GM23338 (cell line): ENCODE results near the gene SLIT1. TPM values are rescaled to one million over a fixed set of nuclear protein-coding genes. Genes with fewer than 3 reads are reported as not detected.

Experiments
- ATAC-seq: fragments of 200-7000 bp; cut with Tn5 transposase; 3 replicates; pipeline ENCODE4 v1.9.1; 2020
- DNase-seq: peaks from one replicate; pipeline ENCODE4 v3.0.0-alpha.2; 2015; ENCODE audit warnings: low spot score
- H2AFZ ChIP-seq: fragments of 200-600 bp; sonication (generic); 2 replicates; pipeline ENCODE4 v1.8.0; 2016; ENCODE audit warnings: antibody characterized with exemption, mild to moderate bottlenecking, moderate library complexity
- H3F3A ChIP-seq: fragments of 200-600 bp; sonication (generic); replicated peaks from 2 replicates; pipeline ENCODE4 v1.8.0; 2017; ENCODE audit warnings: antibody characterized with exemption, mixed run types, low read depth
- H3K27ac ChIP-seq: fragments of 200-600 bp; sonication (generic); 2 replicates; pipeline ENCODE4 v1.6.1; 2016; ENCODE audit warnings: low read depth
- H3K27me3 ChIP-seq: fragments of 200-600 bp; sonication (generic); 2 replicates; pipeline ENCODE4 v1.8.0; 2016; ENCODE audit warnings: mild to moderate bottlenecking, mixed run types, moderate library complexity; ENCODE audit not compliant: insufficient read depth
- H3K36me3 ChIP-seq: fragments of 200-600 bp; sonication (generic); 2 replicates; pipeline ENCODE4 v1.8.0; 2016; ENCODE audit warnings: mild to moderate bottlenecking; ENCODE audit not compliant: insufficient read depth
- H3K4me1 ChIP-seq: fragments of 200-600 bp; sonication (generic); 2 replicates; pipeline ENCODE4 v1.8.0; 2016; ENCODE audit warnings: mild to moderate bottlenecking, moderate library complexity; ENCODE audit not compliant: insufficient read depth
- H3K4me2 ChIP-seq: fragments of 200-600 bp; sonication (generic); 2 replicates; pipeline ENCODE4 v1.7.1; 2017; ENCODE audit warnings: mixed run types
- H3K4me3 ChIP-seq: fragments of 200-600 bp; sonication (generic); 2 replicates; pipeline ENCODE4 v1.6.1; 2016; ENCODE audit warnings: mixed run types
- H3K79me2 ChIP-seq: fragments of 200-600 bp; sonication (generic); replicated peaks from 2 replicates; pipeline ENCODE4 v1.8.0; 2017; ENCODE audit warnings: mild to moderate bottlenecking; ENCODE audit not compliant: insufficient read depth
- H3K9me2 ChIP-seq: fragments of 200-600 bp; sonication (generic); 2 replicates; pipeline ENCODE4 v1.8.0; 2017; ENCODE audit not compliant: insufficient read depth
- H4K20me1 ChIP-seq: fragments of 200-600 bp; sonication (generic); replicated peaks from 2 replicates; pipeline ENCODE4 v1.8.0; 2017; ENCODE audit warnings: mild to moderate bottlenecking; ENCODE audit not compliant: insufficient read depth
- H3K27ac Mint-ChIP-seq: 2 replicates; pipeline ENCODE4 v1.8.0; 2020; ENCODE audit warnings: inconsistent platforms, mild to moderate bottlenecking, moderate library complexity, mixed read lengths
- H3K27me3 Mint-ChIP-seq: 3 replicates; pipeline ENCODE4 v1.8.0; 2022; ENCODE audit warnings: low read depth, mild to moderate bottlenecking, moderate library complexity, mixed read lengths, inconsistent platforms; ENCODE audit not compliant: insufficient read depth, poor library complexity
- H3K36me3 Mint-ChIP-seq: 3 replicates; pipeline ENCODE4 v1.8.0; 2021; ENCODE audit warnings: low read depth, mild to moderate bottlenecking, inconsistent platforms, moderate library complexity, mixed read lengths
- H3K4me1 Mint-ChIP-seq: 3 replicates; pipeline ENCODE4 v1.8.0; 2020; ENCODE audit warnings: mild to moderate bottlenecking, inconsistent platforms, mixed read lengths
- H3K4me3 Mint-ChIP-seq: 3 replicates; pipeline ENCODE4 v1.8.0; 2021; ENCODE audit warnings: moderate library complexity, mild to moderate bottlenecking, inconsistent platforms, mixed read lengths
- H3K9me3 Mint-ChIP-seq: 3 replicates; pipeline ENCODE4 v1.8.0; 2020; ENCODE audit warnings: moderate library complexity, mild to moderate bottlenecking, inconsistent platforms, mixed read lengths
- EZH2 ChIP-seq: fragments of 200-600 bp; sonication (generic); IDR thresholded peaks from one replicate; pipeline ENCODE4 v1.8.0; 2017; ENCODE audit warnings: antibody characterized with exemption, mild to moderate bottlenecking, low read depth; ENCODE audit not compliant: unreplicated experiment
- polyA plus RNA-seq: library from polyadenylated mRNA; unstranded; fragments of >200 nt; fragmentation: Nextera tagmentation; extraction: Ambion mirVana; gene quantifications from 2 replicates; pipeline ENCODE4 v1.2.1, GENCODE V29; 2016
- total RNA-seq: library from RNA; depleted of rRNA; stranded (reverse); fragments of >200 nt; shearing (Covaris generic); gene quantifications from 2 replicates; pipeline ENCODE4 v1.2.3, GENCODE V29; 2014
- TF ChIP-seq, protein P1 (sequence below): fragments of 250-450 bp; sonication (Bioruptor Pico); IDR thresholded peaks from 2 replicates; pipeline ENCODE4 v1.5.0; 2020; ENCODE audit warnings: mild to moderate bottlenecking, moderate library complexity
- TF ChIP-seq, protein P2 (sequence below): IDR thresholded peaks from 2 replicates; pipeline ENCODE4 v1.6.1; 2016; ENCODE audit warnings: antibody characterized with exemption
- TF ChIP-seq, protein P3 (sequence below): IDR thresholded peaks from one replicate; pipeline ENCODE4 v1.6.1; 2018; ENCODE audit warnings: antibody characterized with exemption; ENCODE audit not compliant: unreplicated experiment

The SLIT1 gene
- total and polyA plus RNA-seq, 2 experiments from 2014 or later: 0.76 to 1.7 TPM

DNA sequence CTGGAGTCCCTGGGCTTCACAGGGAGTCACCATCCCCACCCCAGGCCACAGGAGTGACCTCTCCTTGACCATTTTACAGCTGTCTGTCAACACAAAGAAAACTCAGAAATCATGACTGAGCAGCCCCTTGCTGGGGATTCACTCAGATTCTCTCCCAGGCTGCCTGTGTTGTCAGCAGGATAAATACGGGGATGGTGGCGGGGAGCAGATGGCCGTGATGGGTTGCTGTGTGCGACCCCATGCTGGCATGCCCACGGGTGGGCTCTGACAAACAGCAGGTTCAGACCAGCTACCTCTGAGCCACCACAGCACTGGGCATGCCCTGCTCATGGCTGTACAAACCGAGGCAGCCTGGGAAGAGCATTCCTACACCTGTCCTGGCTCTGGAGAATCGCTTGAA, 136.1 kb downstream of the SLIT1 start (continued):
- TF ChIP-seq, protein P1, sequence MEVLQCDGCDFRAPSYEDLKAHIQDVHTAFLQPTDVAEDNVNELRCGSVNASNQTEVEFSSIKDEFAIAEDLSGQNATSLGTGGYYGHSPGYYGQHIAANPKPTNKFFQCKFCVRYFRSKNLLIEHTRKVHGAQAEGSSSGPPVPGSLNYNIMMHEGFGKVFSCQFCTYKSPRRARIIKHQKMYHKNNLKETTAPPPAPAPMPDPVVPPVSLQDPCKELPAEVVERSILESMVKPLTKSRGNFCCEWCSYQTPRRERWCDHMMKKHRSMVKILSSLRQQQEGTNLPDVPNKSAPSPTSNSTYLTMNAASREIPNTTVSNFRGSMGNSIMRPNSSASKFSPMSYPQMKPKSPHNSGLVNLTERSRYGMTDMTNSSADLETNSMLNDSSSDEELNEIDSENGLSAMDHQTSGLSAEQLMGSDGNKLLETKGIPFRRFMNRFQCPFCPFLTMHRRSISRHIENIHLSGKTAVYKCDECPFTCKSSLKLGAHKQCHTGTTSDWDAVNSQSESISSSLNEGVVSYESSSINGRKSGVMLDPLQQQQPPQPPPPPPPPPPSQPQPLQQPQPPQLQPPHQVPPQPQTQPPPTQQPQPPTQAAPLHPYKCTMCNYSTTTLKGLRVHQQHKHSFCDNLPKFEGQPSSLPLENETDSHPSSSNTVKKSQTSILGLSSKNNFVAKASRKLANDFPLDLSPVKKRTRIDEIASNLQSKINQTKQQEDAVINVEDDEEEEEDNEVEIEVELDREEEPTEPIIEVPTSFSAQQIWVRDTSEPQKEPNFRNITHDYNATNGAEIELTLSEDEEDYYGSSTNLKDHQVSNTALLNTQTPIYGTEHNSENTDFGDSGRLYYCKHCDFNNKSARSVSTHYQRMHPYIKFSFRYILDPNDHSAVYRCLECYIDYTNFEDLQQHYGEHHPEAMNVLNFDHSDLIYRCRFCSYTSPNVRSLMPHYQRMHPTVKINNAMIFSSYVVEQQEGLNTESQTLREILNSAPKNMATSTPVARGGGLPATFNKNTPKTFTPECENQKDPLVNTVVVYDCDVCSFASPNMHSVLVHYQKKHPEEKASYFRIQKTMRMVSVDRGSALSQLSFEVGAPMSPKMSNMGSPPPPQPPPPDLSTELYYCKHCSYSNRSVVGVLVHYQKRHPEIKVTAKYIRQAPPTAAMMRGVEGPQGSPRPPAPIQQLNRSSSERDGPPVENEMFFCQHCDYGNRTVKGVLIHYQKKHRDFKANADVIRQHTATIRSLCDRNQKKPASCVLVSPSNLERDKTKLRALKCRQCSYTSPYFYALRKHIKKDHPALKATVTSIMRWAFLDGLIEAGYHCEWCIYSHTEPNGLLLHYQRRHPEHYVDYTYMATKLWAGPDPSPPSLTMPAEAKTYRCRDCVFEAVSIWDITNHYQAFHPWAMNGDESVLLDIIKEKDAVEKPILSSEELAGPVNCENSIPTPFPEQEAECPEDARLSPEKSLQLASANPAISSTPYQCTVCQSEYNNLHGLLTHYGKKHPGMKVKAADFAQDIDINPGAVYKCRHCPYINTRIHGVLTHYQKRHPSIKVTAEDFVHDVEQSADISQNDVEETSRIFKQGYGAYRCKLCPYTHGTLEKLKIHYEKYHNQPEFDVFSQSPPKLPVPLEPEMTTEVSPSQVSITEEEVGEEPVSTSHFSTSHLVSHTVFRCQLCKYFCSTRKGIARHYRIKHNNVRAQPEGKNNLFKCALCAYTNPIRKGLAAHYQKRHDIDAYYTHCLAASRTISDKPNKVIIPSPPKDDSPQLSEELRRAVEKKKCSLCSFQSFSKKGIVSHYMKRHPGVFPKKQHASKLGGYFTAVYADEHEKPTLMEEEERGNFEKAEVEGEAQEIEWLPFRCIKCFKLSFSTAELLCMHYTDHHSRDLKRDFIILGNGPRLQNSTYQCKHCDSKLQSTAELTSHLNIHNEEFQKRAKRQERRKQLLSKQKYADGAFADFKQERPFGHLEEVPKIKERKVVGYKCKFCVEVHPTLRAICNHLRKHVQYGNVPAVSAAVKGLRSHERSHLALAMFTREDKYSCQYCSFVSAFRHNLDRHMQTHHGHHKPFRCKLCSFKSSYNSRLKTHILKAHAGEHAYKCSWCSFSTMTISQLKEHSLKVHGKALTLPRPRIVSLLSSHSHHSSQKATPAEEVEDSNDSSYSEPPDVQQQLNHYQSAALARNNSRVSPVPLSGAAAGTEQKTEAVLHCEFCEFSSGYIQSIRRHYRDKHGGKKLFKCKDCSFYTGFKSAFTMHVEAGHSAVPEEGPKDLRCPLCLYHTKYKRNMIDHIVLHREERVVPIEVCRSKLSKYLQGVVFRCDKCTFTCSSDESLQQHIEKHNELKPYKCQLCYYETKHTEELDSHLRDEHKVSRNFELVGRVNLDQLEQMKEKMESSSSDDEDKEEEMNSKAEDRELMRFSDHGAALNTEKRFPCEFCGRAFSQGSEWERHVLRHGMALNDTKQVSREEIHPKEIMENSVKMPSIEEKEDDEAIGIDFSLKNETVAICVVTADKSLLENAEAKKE (CRISPR knock-in tag): no peak

DNA sequence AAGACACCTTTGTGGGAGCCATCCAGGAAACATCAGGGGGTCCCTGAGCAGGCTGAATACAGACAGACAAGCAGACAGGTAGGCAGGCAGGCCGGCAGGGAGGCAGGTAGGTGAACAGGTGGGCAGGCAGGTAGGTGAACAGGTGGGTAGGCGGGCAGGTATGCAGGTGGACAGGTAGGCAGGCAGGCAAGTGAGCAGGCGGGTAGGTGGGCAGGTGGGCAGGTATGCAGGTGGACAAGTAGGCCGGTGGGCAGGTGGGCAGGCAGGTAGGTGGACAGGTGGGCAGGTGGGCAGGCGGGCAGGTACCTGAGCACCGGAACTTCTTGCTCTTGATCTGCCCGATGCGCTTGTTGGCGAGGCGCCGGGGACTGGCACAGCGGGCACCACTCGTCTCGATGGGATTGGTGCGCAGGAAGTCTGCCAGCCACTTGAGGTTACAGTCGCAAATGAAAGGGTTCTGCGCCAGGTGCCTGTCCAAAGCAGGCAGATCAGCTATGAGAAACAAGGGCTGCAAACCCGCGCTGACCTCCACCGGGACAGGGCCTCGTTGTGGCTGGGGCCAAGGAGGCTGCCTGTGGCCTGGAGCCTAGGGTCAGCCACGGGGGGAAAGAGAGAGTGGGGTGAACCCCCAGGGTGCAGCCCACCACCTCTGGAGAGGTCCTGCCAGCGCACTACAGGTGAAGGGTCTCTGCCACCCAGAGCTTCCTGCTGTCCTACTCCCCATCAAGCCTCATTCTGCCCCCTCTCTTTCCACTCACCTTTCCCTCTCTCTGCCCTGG, 136.9 kb downstream of the SLIT1 start:
- H4K20me1 ChIP-seq: no peaks in the 10 kb centered on the region
- no peak for DNase-seq
- no peaks in the 10 kb centered on the region for H3K27me3 ChIP-seq
- H3F3A ChIP-seq: no peaks in the 10 kb centered on the region
- Mint-ChIP-seq H3K36me3 (no peaks in the 10 kb centered on the region), H3K4me3 (no peak overlapping the region), H3K27me3 (peaks cover 5% of the 10 kb centered on the region), H3K9me3 (no peaks in the 10 kb centered on the region), H3K4me1 (peaks cover 23% of the 10 kb centered on the region), H3K27ac (no peak overlapping the region)
- H3K4me1 ChIP-seq: no peaks in the 10 kb centered on the region
- H3K27ac ChIP-seq: no peak overlapping the region
- no peak overlapping the region for H3K4me2 ChIP-seq
- H3K79me2 ChIP-seq: no peaks in the 10 kb centered on the region
- no peaks in the 10 kb centered on the region for H3K9me2 ChIP-seq
- no peak overlapping the region for H2AFZ ChIP-seq
- ATAC-seq: no peak; the same call in 2 of the 3 replicates
- H3K4me3 ChIP-seq: no peak overlapping the region
- H3K36me3 ChIP-seq: no peaks in the 10 kb centered on the region
- TF ChIP-seq, protein P2, sequence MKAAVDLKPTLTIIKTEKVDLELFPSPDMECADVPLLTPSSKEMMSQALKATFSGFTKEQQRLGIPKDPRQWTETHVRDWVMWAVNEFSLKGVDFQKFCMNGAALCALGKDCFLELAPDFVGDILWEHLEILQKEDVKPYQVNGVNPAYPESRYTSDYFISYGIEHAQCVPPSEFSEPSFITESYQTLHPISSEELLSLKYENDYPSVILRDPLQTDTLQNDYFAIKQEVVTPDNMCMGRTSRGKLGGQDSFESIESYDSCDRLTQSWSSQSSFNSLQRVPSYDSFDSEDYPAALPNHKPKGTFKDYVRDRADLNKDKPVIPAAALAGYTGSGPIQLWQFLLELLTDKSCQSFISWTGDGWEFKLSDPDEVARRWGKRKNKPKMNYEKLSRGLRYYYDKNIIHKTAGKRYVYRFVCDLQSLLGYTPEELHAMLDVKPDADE: no peak
- TF ChIP-seq, protein P3, sequence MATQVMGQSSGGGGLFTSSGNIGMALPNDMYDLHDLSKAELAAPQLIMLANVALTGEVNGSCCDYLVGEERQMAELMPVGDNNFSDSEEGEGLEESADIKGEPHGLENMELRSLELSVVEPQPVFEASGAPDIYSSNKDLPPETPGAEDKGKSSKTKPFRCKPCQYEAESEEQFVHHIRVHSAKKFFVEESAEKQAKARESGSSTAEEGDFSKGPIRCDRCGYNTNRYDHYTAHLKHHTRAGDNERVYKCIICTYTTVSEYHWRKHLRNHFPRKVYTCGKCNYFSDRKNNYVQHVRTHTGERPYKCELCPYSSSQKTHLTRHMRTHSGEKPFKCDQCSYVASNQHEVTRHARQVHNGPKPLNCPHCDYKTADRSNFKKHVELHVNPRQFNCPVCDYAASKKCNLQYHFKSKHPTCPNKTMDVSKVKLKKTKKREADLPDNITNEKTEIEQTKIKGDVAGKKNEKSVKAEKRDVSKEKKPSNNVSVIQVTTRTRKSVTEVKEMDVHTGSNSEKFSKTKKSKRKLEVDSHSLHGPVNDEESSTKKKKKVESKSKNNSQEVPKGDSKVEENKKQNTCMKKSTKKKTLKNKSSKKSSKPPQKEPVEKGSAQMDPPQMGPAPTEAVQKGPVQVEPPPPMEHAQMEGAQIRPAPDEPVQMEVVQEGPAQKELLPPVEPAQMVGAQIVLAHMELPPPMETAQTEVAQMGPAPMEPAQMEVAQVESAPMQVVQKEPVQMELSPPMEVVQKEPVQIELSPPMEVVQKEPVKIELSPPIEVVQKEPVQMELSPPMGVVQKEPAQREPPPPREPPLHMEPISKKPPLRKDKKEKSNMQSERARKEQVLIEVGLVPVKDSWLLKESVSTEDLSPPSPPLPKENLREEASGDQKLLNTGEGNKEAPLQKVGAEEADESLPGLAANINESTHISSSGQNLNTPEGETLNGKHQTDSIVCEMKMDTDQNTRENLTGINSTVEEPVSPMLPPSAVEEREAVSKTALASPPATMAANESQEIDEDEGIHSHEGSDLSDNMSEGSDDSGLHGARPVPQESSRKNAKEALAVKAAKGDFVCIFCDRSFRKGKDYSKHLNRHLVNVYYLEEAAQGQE: no peak
- TF ChIP-seq EZH2: no peak
